ENCODE data around the gene GEMIN8. TPM values are rescaled to one million over a fixed set of nuclear protein-coding genes. Genes with fewer than 3 reads are reported as not detected.

Gene GEMIN8
- total RNA-seq, 1 experiment from 2014 or later: 7.7 TPM

- Mint-ChIP-seq H3K36me3 (ENCODE audit: insufficient read depth, unreplicated experiment) (no peaks in the 10 kb centered on the region), H3K4me3 (ENCODE audit: unreplicated experiment) (no peak overlapping the region), H3K27me3 (ENCODE audit: insufficient read depth, unreplicated experiment) (peaks cover 4% of the 10 kb centered on the region), H3K27ac (ENCODE audit: unreplicated experiment) (no peak overlapping the region), H3K9me3 (ENCODE audit: unreplicated experiment) (no peaks in the 10 kb centered on the region), H3K4me1 (ENCODE audit: low read depth, unreplicated experiment) (no peaks in the 10 kb centered on the region)
- intact Hi-C loops (cut with micrococcal nuclease; ENCODE audit: unreplicated experiment): loop anchor here (1.0 kb wide), 2 partner anchors 490 to 1205 kb away; no protein-coding TSS in a partner anchor
- TF ChIP-seq CTCF (IDR thresholded peaks at IDR 0.05; ENCODE audit: insufficient read depth in 1 of 2, low read depth in 1 of 2, low read length in 1 of 2, severe bottlenecking in 1 of 2, unreplicated experiment in 1 of 2): no peak
- no peak overlapping the region for H3K4me3 ChIP-seq (ENCODE audit: low read depth, low read length)
- ChIA-PET CTCF (no interaction called here), POLR2A (no interaction called here)
- no peaks in the 10 kb centered on the region for H3K27me3 ChIP-seq (replicated peaks; ENCODE audit: control insufficient read depth, insufficient read depth, low read length)
- BruUV-seq (replicated peaks): no TSS peak
- no peaks in the 10 kb centered on the region for H3K9me3 ChIP-seq
- H3K36me3 ChIP-seq (ENCODE audit: control insufficient read depth, insufficient read depth, low read length): no peaks in the 10 kb centered on the region
- DNase-seq: no peak
- H3K4me1 ChIP-seq: no peaks in the 10 kb centered on the region
Measured at GRCh38 chrX:14038375-14039085, 8.8 kb upstream of the GEMIN8 start.

GRCh38 chrX:14032406-14032805 lies 2.7 kb upstream of the GEMIN8 start:
- CTCF ChIA-PET: interaction anchor here (1.6 kb wide), 1 partner anchor 526 kb away, joined by 5 read pairs; no protein-coding TSS in a partner anchor
- Histone ChIP-seq H3K4me1 (no peaks in the 10 kb centered on the region; the same call in 1 of the 2 replicates), H3K27me3 (replicated peaks; ENCODE audit: control insufficient read depth, insufficient read depth, low read length) (no peaks in the 10 kb centered on the region), H3K9me3 (no peaks in the 10 kb centered on the region), H3K4me3 (ENCODE audit: low read depth, low read length) (no peak overlapping the region), H3K36me3 (ENCODE audit: control insufficient read depth, insufficient read depth, low read length) (no peaks in the 10 kb centered on the region)
- Mint-ChIP-seq H3K27ac (ENCODE audit: unreplicated experiment) (no peak overlapping the region), H3K27me3 (ENCODE audit: insufficient read depth, unreplicated experiment) (peaks cover 4% of the 10 kb centered on the region), H3K9me3 (ENCODE audit: unreplicated experiment) (no peaks in the 10 kb centered on the region), H3K4me1 (ENCODE audit: low read depth, unreplicated experiment) (peaks cover 8% of the 10 kb centered on the region), H3K36me3 (ENCODE audit: insufficient read depth, unreplicated experiment) (peaks cover 10% of the 10 kb centered on the region), H3K4me3 (ENCODE audit: unreplicated experiment) (no peak overlapping the region)
- POLR2A ChIA-PET: no interaction called here
- intact Hi-C loops (cut with micrococcal nuclease; ENCODE audit: unreplicated experiment): loop anchor here (2.0 kb wide), 2 partner anchors 134 to 282 kb away; no protein-coding TSS in a partner anchor
- no TSS peak for BruUV-seq (replicated peaks)
- DNase-seq: peak; percentile 34 to 52
- peak; percentile 45 to 54 for TF ChIP-seq CTCF (IDR thresholded peaks at IDR 0.05; ENCODE audit: insufficient read depth in 1 of 2, low read depth in 1 of 2, low read length in 1 of 2, severe bottlenecking in 1 of 2, unreplicated experiment in 1 of 2)

- Histone ChIP-seq H3K4me1 (no peaks in the 10 kb centered on the region; the same call in 1 of the 2 replicates), H3K36me3 (ENCODE audit: control insufficient read depth, insufficient read depth, low read length) (no peaks in the 10 kb centered on the region), H3K4me3 (ENCODE audit: low read depth, low read length) (peak overlapping the region; percentile 55), H3K9me3 (no peaks in the 10 kb centered on the region), H3K27me3 (replicated peaks; ENCODE audit: control insufficient read depth, insufficient read depth, low read length) (no peaks in the 10 kb centered on the region)
- Mint-ChIP-seq H3K27ac (ENCODE audit: unreplicated experiment) (peak overlapping the region; percentile 95), H3K4me1 (ENCODE audit: low read depth, unreplicated experiment) (peaks cover 8% of the 10 kb centered on the region), H3K36me3 (ENCODE audit: insufficient read depth, unreplicated experiment) (peaks cover 10% of the 10 kb centered on the region), H3K4me3 (ENCODE audit: unreplicated experiment) (peak overlapping the region; percentile 80), H3K9me3 (ENCODE audit: unreplicated experiment) (no peaks in the 10 kb centered on the region), H3K27me3 (ENCODE audit: insufficient read depth, unreplicated experiment) (no peaks in the 10 kb centered on the region)
- TSS peak; percentile 96 for BruUV-seq (replicated peaks)
- TF ChIP-seq CTCF (IDR thresholded peaks at IDR 0.05; ENCODE audit: insufficient read depth in 1 of 2, low read depth in 1 of 2, low read length in 1 of 2, severe bottlenecking in 1 of 2, unreplicated experiment in 1 of 2): no peak
- CTCF ChIA-PET: interaction anchor here (1.1 kb wide), 1 partner anchor 384 kb away, joined by 4 read pairs; no protein-coding TSS in a partner anchor
- DNase-seq: no peak
- intact Hi-C loops (cut with micrococcal nuclease; ENCODE audit: unreplicated experiment): no loop called here
- POLR2A ChIA-PET: interaction anchor here (0.6 to 1.3 kb wide), 3 partner anchors 350 to 1047 kb away, joined by 3 to 4 read pairs (median 3); no protein-coding TSS in a partner anchor
Measured at GRCh38 chrX:14030174-14030530, 460 bp upstream of the GEMIN8 start.
